Neutrophil (primary cell): Measurements from ENCODE around the gene STMP1.

Source experiments
- H3K27ac ChIP-seq: fragments of 200-600 bp; sonication (generic); 2 replicates; pipeline ENCODE4 v1.5.1; 2016; ENCODE audit warnings: mild to moderate bottlenecking, moderate library complexity
- H3K27me3 ChIP-seq: fragments of 200-600 bp; sonication (generic); 2 replicates; pipeline ENCODE4 v1.6.0; 2016; ENCODE audit warnings: mild to moderate bottlenecking
- H3K36me3 ChIP-seq: fragments of 200-600 bp; sonication (generic); 2 replicates; pipeline ENCODE4 v1.5.1; 2017
- H3K4me1 ChIP-seq, 2 experiments: fragments of 200-600 bp in 1 of 2; sonication (generic) in 1 of 2; 1 replicate in 1 of 2; 2 replicates in 1 of 2; pipeline versions ENCODE4 v1.5.1 to v1.6.1; 2013 to 2016; ENCODE audit warnings: low read depth in 1 of 2, low read length in 1 of 2, mild to moderate bottlenecking in 1 of 2, moderate library complexity in 1 of 2; ENCODE audit not compliant: control insufficient read depth in 1 of 2, insufficient read depth in 1 of 2
- H3K4me3 ChIP-seq, 2 experiments: fragments of 200-600 bp in 1 of 2; sonication (generic) in 1 of 2; 1 replicate in 1 of 2; 2 replicates in 1 of 2; pipeline ENCODE4 v1.5.1; 2013 to 2016; ENCODE audit warnings: low read depth in 1 of 2, low read length in 1 of 2, mild to moderate bottlenecking in 1 of 2, moderate library complexity in 1 of 2
- H3K9me3 ChIP-seq: fragments of 200-600 bp; sonication (generic); 2 replicates; pipeline ENCODE4 v1.5.1; 2016
- TF ChIP-seq, protein P1 (sequence below): fragments of 200-600 bp; sonication (generic); IDR thresholded peaks from 2 replicates; pipeline ENCODE4 v1.5.1; 2016; ENCODE audit warnings: antibody characterized with exemption

Gene STMP1

DNA sequence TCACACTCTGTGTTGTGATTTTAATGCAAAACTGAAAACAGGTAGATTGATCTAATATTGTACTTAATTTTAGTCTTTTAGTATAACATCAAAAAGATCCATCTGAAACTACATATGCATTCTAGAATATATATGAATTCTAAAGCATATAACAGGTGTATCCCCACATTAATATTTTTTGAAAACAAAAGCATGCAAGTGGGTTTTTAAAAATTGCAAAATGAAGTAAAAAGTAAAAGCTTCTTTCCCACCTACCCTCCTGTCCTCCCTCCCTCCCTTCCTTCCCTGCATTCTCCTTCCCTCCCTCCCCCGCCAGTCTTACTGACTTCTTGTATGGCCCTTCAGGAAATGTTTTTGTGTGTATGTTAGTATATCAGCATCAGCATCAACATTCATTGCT, 14.6 kb upstream of the STMP1 start:
- no peaks in the 10 kb centered on the region for H3K4me1 ChIP-seq
- H3K36me3 ChIP-seq, result peaks cover 24% of the 10 kb centered on the region
- H3K27me3 ChIP-seq, result no peaks in the 10 kb centered on the region
- H3K9me3 ChIP-seq, result no peaks in the 10 kb centered on the region
- no peak overlapping the region for H3K27ac ChIP-seq
- H3K4me3 ChIP-seq, result no peak overlapping the region
- TF ChIP-seq, protein P1, sequence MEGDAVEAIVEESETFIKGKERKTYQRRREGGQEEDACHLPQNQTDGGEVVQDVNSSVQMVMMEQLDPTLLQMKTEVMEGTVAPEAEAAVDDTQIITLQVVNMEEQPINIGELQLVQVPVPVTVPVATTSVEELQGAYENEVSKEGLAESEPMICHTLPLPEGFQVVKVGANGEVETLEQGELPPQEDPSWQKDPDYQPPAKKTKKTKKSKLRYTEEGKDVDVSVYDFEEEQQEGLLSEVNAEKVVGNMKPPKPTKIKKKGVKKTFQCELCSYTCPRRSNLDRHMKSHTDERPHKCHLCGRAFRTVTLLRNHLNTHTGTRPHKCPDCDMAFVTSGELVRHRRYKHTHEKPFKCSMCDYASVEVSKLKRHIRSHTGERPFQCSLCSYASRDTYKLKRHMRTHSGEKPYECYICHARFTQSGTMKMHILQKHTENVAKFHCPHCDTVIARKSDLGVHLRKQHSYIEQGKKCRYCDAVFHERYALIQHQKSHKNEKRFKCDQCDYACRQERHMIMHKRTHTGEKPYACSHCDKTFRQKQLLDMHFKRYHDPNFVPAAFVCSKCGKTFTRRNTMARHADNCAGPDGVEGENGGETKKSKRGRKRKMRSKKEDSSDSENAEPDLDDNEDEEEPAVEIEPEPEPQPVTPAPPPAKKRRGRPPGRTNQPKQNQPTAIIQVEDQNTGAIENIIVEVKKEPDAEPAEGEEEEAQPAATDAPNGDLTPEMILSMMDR, result no peak

- Histone ChIP-seq H3K4me1 (no peaks in the 10 kb centered on the region), H3K27ac (no peak overlapping the region), H3K4me3 (no peak overlapping the region), H3K27me3 (no peaks in the 10 kb centered on the region), H3K9me3 (no peaks in the 10 kb centered on the region), H3K36me3 (peaks cover 21% of the 10 kb centered on the region)
- TF ChIP-seq, protein P1, result no peak
These were observed 14.1 kb upstream of the STMP1 start for GRCh38 chr7:135648235-135648634.

- H3K4me3 ChIP-seq, result no peak overlapping the region
- H3K4me1 ChIP-seq, result no peaks in the 10 kb centered on the region
- H3K36me3 ChIP-seq, result peaks cover 10% of the 10 kb centered on the region
- TF ChIP-seq, protein P1, result no peak
- no peaks in the 10 kb centered on the region for H3K27me3 ChIP-seq
- no peak overlapping the region for H3K27ac ChIP-seq
- no peaks in the 10 kb centered on the region for H3K9me3 ChIP-seq
These were observed 11.3 kb upstream of the STMP1 start for GRCh38 chr7:135650831-135651573.

- H3K27me3 ChIP-seq, result no peaks in the 10 kb centered on the region
These were observed 8.8 kb upstream of the STMP1 start for GRCh38 chr7:135653340-135654080.

GRCh38 chr7:135658564-135658963, 3.8 kb upstream of the STMP1 start:
- Histone ChIP-seq H3K9me3 (no peaks in the 10 kb centered on the region), H3K36me3 (no peaks in the 10 kb centered on the region), H3K4me3 (no peak overlapping the region), H3K27me3 (no peaks in the 10 kb centered on the region), H3K27ac (no peak overlapping the region), H3K4me1 (peaks cover 24 to 26% of the 10 kb centered on the region in 2 experiments)
- TF ChIP-seq, protein P1, result no peak

More at GRCh38 chr7:135653340-135654080, 8.8 kb upstream of the STMP1 start:
- H3K4me1 ChIP-seq, result no peaks in the 10 kb centered on the region
- H3K36me3 ChIP-seq, result peaks cover 2% of the 10 kb centered on the region
- TF ChIP-seq, protein P1, result no peak
- H3K27ac ChIP-seq, result no peak overlapping the region
- no peaks in the 10 kb centered on the region for H3K9me3 ChIP-seq
- H3K4me3 ChIP-seq, result no peak overlapping the region
